ENCODE measurements around the gene IFNW1.
A peak's percentile ranks its signal among the peaks of the same experiment; 100 is the strongest.

The IFNW1 gene

DNA sequence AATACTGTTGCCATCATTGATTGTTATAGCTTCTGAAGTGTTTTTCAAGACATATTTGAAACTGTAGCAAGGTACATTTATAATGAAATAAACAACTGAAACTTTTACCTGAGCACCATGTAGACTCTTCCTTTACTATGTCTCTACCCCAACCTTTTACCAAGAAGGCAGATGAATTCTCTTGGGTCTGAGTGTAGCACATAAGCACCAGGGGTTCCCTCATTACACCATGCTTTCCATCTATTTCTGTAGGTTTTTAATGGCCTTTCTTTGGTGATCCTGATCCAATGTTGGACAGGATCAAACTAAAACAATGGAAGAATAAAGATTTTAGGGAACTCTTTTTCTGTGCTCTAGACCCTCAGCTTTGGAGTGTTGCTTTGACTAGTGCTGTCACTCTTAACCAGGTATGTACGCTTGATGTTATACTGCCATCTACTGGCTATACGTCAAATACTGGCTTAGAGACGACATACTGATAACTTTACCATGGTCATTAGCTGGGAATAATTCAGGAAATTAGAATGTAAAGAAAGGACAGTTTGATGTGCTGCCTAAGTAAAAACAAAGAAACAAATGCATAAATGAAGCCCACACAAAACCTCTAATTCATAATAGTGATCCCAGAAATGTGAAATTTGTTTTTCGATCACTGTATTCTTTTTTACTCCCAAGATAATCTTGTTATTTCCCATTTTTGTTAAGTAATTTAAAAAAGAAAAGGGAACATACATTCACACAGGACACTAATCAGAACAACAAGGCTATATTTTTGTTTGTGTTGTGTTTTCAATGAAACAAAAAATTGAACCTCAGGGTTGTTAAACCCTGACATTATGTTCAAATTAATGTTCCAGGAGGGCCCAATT, 30.7 kb downstream of the IFNW1 start:
- H3K4me3 ChIP-seq (ENCODE audit: low read depth, low read length) = no peak overlapping the region
- TF ChIP-seq, protein P1, sequence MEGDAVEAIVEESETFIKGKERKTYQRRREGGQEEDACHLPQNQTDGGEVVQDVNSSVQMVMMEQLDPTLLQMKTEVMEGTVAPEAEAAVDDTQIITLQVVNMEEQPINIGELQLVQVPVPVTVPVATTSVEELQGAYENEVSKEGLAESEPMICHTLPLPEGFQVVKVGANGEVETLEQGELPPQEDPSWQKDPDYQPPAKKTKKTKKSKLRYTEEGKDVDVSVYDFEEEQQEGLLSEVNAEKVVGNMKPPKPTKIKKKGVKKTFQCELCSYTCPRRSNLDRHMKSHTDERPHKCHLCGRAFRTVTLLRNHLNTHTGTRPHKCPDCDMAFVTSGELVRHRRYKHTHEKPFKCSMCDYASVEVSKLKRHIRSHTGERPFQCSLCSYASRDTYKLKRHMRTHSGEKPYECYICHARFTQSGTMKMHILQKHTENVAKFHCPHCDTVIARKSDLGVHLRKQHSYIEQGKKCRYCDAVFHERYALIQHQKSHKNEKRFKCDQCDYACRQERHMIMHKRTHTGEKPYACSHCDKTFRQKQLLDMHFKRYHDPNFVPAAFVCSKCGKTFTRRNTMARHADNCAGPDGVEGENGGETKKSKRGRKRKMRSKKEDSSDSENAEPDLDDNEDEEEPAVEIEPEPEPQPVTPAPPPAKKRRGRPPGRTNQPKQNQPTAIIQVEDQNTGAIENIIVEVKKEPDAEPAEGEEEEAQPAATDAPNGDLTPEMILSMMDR (IDR thresholded peaks at IDR 0.05; ENCODE audit: low read depth, low read length, missing control alignments) = peak; percentile 71
- peak; percentile 72 for DNase-seq (ENCODE audit: low read depth)
- in situ Hi-C loops (cut with HindIII; ENCODE audit: low sequenced_read_pairs) = no loop called here

DNA sequence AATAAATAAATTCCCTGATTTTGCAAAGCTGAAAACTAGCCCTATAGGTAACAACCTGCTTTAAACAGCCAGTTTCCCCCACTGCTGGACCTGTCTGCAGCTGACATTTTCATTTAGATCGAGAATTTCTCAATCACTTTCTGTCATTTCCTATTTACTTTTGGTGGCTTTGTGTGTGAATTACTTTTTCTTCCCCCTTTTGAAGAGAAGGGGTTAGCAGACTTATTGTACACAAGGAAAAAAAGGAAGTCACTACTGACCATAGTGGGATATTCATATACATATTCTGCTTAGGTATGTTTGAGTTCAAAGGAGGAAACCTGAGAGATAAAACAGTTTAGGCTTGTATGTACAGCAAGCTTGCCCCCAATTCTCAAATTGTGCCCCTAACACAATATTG, 36.8 kb downstream of the IFNW1 start:
- in situ Hi-C loops (cut with HindIII; ENCODE audit: low sequenced_read_pairs) = no loop called here
- H3K4me3 ChIP-seq (ENCODE audit: low read depth, low read length) = no peak overlapping the region
- no peak for DNase-seq (ENCODE audit: low read depth)
- TF ChIP-seq, protein P1 (IDR thresholded peaks at IDR 0.05; ENCODE audit: low read depth, low read length, missing control alignments) = no peak

DNA sequence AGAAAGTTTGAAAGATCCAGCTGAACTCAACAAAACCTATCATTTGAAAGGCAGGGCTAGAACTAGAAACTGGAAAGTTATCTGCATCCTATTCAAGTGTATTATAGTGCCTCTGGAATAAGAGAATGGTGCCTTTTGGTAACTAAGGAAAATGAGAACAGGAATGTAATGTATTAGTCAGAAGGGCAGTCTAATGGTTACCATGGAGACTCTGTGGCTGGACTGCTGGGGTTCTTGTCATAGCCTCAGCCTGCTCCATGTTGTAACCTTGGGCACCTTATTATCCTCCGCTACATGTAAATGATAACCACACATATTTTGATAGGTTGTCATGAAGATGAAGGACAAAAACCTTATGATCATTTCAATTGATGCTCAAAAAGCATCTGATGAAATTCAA, 39.3 kb downstream of the IFNW1 start:
- TF ChIP-seq, protein P1 (IDR thresholded peaks at IDR 0.05; ENCODE audit: low read depth, low read length, missing control alignments) = no peak
- H3K4me3 ChIP-seq (ENCODE audit: low read depth, low read length) = no peak overlapping the region
- DNase-seq (ENCODE audit: low read depth) = peak; percentile 1
- in situ Hi-C loops (cut with HindIII; ENCODE audit: low sequenced_read_pairs) = no loop called here

DNA sequence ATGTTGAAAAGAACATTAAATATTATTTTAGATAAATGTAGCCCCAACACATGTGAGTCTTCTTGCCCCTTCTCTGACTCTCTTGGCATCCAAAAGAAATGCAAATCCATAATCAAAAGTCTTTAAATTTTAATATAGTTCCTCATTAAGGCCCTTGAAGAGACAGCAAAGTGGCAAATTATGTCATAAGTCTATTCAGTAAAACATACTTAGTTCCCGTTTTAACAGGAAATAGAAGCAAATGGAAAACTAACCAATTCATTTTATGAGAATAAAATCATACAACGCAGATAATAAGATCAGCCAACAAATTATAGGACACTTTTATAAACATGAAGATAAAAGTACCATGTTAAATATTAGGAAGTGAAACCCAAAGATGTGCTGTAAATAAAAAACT, 43.8 kb downstream of the IFNW1 start:
- in situ Hi-C loops (cut with HindIII; ENCODE audit: low sequenced_read_pairs) = no loop called here
- H3K4me3 ChIP-seq (ENCODE audit: low read depth, low read length) = no peak overlapping the region
- no peak for DNase-seq (ENCODE audit: low read depth)
- TF ChIP-seq, protein P1 (IDR thresholded peaks at IDR 0.05; ENCODE audit: low read depth, low read length, missing control alignments) = no peak

DNA sequence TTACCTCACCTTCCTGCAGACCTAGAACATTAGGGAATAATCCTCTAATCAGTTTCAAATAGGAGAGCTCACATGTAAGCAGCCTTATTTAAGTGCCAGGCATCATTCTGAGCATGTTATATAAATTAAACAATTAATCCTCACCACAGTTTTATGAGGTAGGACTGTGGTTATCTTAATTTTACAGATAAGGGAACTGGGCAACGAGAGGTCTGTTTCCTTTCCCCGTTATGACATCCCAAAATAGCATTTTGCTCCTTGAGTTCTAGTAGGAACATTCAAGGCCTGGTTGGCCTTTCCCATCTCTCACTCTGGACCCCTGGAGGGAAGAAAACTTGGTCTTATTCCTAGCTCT, 44.8 kb downstream of the IFNW1 start:
- TF ChIP-seq, protein P1 (IDR thresholded peaks at IDR 0.05; ENCODE audit: low read depth, low read length, missing control alignments) = no peak
- H3K4me3 ChIP-seq (ENCODE audit: low read depth, low read length) = no peak overlapping the region
- no peak for DNase-seq (ENCODE audit: low read depth)
- in situ Hi-C loops (cut with HindIII; ENCODE audit: low sequenced_read_pairs) = no loop called here

DNA sequence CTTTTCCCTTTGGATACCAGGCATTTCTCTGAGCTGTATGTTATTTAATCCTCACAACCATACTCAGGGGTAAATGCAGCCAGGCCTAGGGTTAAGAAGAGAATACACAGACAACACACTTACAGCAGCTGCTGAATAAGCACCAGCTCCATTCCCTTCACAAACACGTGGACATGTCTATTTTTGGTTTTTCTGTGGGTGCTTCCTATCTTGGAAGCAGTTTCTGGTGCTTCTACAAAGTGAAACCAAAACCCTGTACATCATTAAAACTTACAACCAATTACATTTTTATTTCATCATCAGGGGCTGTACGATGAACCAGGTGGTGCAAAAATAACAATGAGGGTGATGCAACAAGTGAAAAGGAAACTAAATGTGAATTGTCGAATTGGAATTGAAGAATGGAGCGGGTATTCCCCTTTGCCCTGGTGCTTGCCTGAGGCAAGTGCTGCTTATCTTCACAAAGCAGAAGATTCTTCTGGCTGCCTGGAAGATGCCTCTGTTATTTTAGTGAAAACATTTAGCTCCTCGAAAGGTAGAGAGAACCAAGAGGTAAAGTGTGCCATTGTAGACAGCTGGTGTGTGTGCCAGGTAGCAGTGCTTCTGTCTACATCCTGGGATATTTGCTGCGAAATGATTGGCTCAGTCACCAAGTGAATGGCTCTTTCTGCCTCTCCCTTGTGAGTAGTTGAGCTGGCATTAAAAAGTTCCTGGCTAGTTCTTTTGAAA, 45.3 kb downstream of the IFNW1 start:
- in situ Hi-C loops (cut with HindIII; ENCODE audit: low sequenced_read_pairs) = no loop called here
- TF ChIP-seq, protein P1 (IDR thresholded peaks at IDR 0.05; ENCODE audit: low read depth, low read length, missing control alignments) = no peak
- DNase-seq (ENCODE audit: low read depth) = peak; percentile 1
- H3K4me3 ChIP-seq (ENCODE audit: low read depth, low read length) = no peak overlapping the region
